ENCODE results near the gene DLG2.

Gene DLG2

GRCh38 chr11:84129961-84130576 lies 1497.1 kb downstream of the DLG2 start:
- no peak for TF ChIP-seq CTCF (IDR thresholded peaks at IDR 0.05; ENCODE audit: insufficient read depth, missing control alignments)
- DNase-seq (ENCODE audit: insufficient read length, low spot score) = no peak
- no peak for FAIRE-seq

- DNase-seq (ENCODE audit: insufficient read length, low spot score) (no peak), FAIRE-seq (no peak)
- TF ChIP-seq CTCF (IDR thresholded peaks at IDR 0.05; ENCODE audit: insufficient read depth, missing control alignments) = no peak
Measured at GRCh38 chr11:84128840-84129239, 1498.3 kb downstream of the DLG2 start.

- TF ChIP-seq CTCF (IDR thresholded peaks at IDR 0.05; ENCODE audit: insufficient read depth, missing control alignments) = no peak
- no peak for FAIRE-seq
- DNase-seq (ENCODE audit: insufficient read length, low spot score) = no peak
Measured at GRCh38 chr11:84117394-84117793, 1509.8 kb downstream of the DLG2 start.

- TF ChIP-seq CTCF (IDR thresholded peaks at IDR 0.05; ENCODE audit: insufficient read depth, missing control alignments) = no peak
- FAIRE-seq (no peak), DNase-seq (ENCODE audit: insufficient read length, low spot score) (no peak)
Measured at GRCh38 chr11:84106541-84106940, 1520.6 kb downstream of the DLG2 start.

- DNase-seq (ENCODE audit: insufficient read length, low spot score) = no peak
- TF ChIP-seq CTCF (IDR thresholded peaks at IDR 0.05; ENCODE audit: insufficient read depth, missing control alignments) = no peak
- no peak for FAIRE-seq
Measured at GRCh38 chr11:84105148-84105547, 1522.0 kb downstream of the DLG2 start.

- no peak for DNase-seq (ENCODE audit: insufficient read length, low spot score)
- FAIRE-seq = no peak
- no peak for TF ChIP-seq CTCF (IDR thresholded peaks at IDR 0.05; ENCODE audit: insufficient read depth, missing control alignments)
Measured at GRCh38 chr11:84103096-84103495, 1524.0 kb downstream of the DLG2 start.

- TF ChIP-seq CTCF (IDR thresholded peaks at IDR 0.05; ENCODE audit: insufficient read depth, missing control alignments) = no peak
- DNase-seq (ENCODE audit: insufficient read length, low spot score) (no peak), FAIRE-seq (no peak)
Measured at GRCh38 chr11:84097186-84097585, 1530.0 kb downstream of the DLG2 start.
